ENCODE measurements around the gene TESMIN. TPM values are rescaled to one million over a fixed set of nuclear protein-coding genes. Genes with fewer than 3 reads are reported as not detected.

TESMIN gene
- total and polyA plus RNA-seq, 2 of the 4 experiments (the other 2 are of a cell fraction) = 0.90 to 2.2 TPM

- no peak overlapping the region for H3K4ac ChIP-seq (ENCODE audit: low read depth, low read length)
- H4K8ac ChIP-seq (ENCODE audit: low read depth in 2 of 2, low read length in 2 of 2) = no peak overlapping the region
- H4K20me1 ChIP-seq (ENCODE audit: insufficient read depth, low read length) = peaks cover 5% of the 10 kb centered on the region; the same call in 1 of the 2 replicates
- no peaks in the 10 kb centered on the region for H3K79me1 ChIP-seq (ENCODE audit: low read depth in 1 of 2, low read length in 2 of 2)
- BruUV-seq (replicated peaks) = no TSS peak
- dilution Hi-C loops (cut with HindIII; ENCODE audit: low sequenced_read_pairs, unreplicated experiment) (no loop called here), in situ Hi-C loops (cut with MboI; ENCODE audit: low sequenced_read_pairs) (no loop called here), intact Hi-C loops (cut with micrococcal nuclease) (no loop called here)
- H3K27me3 ChIP-seq (ENCODE audit: control insufficient read depth, insufficient read depth, low read length) = peaks cover 7% of the 10 kb centered on the region
- H3K14ac ChIP-seq (replicated peaks; ENCODE audit: low read depth, low read length) = no peak overlapping the region
- no peak overlapping the region for H3K23ac ChIP-seq (ENCODE audit: low read depth, low read length)
- no peak overlapping the region for H3K4me3 ChIP-seq (ENCODE audit: insufficient read depth, low read depth, low read length)
- H2BK120ac ChIP-seq (ENCODE audit: low read depth, low read length) = no peak overlapping the region
- DNase-seq (no peak), ATAC-seq (ENCODE audit: low read depth) (no peak)
- H2BK5ac ChIP-seq (ENCODE audit: low read depth, low read length, poor library complexity, severe bottlenecking) = no peak overlapping the region
- no peak overlapping the region for H2AK9ac ChIP-seq (replicated peaks; ENCODE audit: low read depth, low read length, poor library complexity)
- no CpG with 5 or more reads among the region's 11 CpGs for WGBS, 2 experiments (ENCODE audit: extremely low coverage in 2 of 2, insufficient read length in 1 of 2)
- H3K9me1 ChIP-seq (ENCODE audit: insufficient read depth, low read length) = no peaks in the 10 kb centered on the region
- H4K5ac ChIP-seq (ENCODE audit: low read depth, low read length) = no peak overlapping the region
- no peak overlapping the region for H2AFZ ChIP-seq (replicated peaks; ENCODE audit: low read length, poor library complexity)
- H2AK5ac ChIP-seq (ENCODE audit: low read depth, low read length) = no peak overlapping the region
- no peak overlapping the region for H2BK20ac ChIP-seq (ENCODE audit: low read depth, low read length)
- ChIA-PET CTCF (interaction anchor here (1.4 kb wide), 1 partner anchor 9 kb away, joined by 4 read pairs; no protein-coding TSS in a partner anchor), POLR2A (ENCODE audit: unreplicated experiment) (no interaction called here)
- no peak overlapping the region for H3K4me2 ChIP-seq (ENCODE audit: low read depth, low read length)
- TF ChIP-seq RCOR1 (IDR thresholded peaks at IDR 0.05; ENCODE audit: insufficient replicate concordance, low read length) = no peak
- no peak for TF ChIP-seq RFX5 (IDR thresholded peaks at IDR 0.05; ENCODE audit: low read depth, low read length)
- no peak for TF ChIP-seq CHD1 (IDR thresholded peaks at IDR 0.05; ENCODE audit: low read depth, low read length)
- no peak for TF ChIP-seq USF2 (IDR thresholded peaks at IDR 0.05; ENCODE audit: low read depth, low read length)
- TF ChIP-seq CTCF (conservative IDR thresholded peaks at IDR 0.05; ENCODE audit: low read depth, low read length) = no peak
- no peak for TF ChIP-seq FOS (IDR thresholded peaks at IDR 0.05; ENCODE audit: low read depth, low read length)
- TF ChIP-seq SMC3 (IDR thresholded peaks at IDR 0.05; ENCODE audit: low read depth, low read length) = no peak
- TF ChIP-seq MXI1 (IDR thresholded peaks at IDR 0.05; ENCODE audit: borderline replicate concordance, low read depth, low read length) = no peak
- TF ChIP-seq BHLHE40 (IDR thresholded peaks at IDR 0.05; ENCODE audit: low read depth, low read length) = no peak
- TF ChIP-seq RAD21 (IDR thresholded peaks at IDR 0.05; ENCODE audit: low read length) = no peak
- no peak for TF ChIP-seq ELK1 (IDR thresholded peaks at IDR 0.05; ENCODE audit: borderline replicate concordance, low read depth, low read length)
- no peak for TF ChIP-seq MAZ (IDR thresholded peaks at IDR 0.05; ENCODE audit: borderline replicate concordance, low read depth, low read length)
- no peak for TF ChIP-seq CEBPB (IDR thresholded peaks at IDR 0.05; ENCODE audit: low read depth, low read length)
- H2BK15ac ChIP-seq (ENCODE audit: low read depth, low read length) = no peak overlapping the region
- H3K36me3 ChIP-seq (ENCODE audit: control insufficient read depth, insufficient read depth, low read length) = no peaks in the 10 kb centered on the region
- no peaks in the 10 kb centered on the region for H3K4me1 ChIP-seq (ENCODE audit: control insufficient read depth, insufficient read depth, low read length)
- no peak overlapping the region for H3K9ac ChIP-seq (ENCODE audit: low read depth, low read length)
- no peak overlapping the region for H4K91ac ChIP-seq (ENCODE audit: insufficient read depth, low read depth, low read length)
- H3K18ac ChIP-seq (ENCODE audit: low read depth, low read length) = no peak overlapping the region
- H3K9me3 ChIP-seq (ENCODE audit: control insufficient read depth, insufficient read depth, low read length) = peaks cover 14% of the 10 kb centered on the region
- no peak overlapping the region for H3K27ac ChIP-seq (ENCODE audit: insufficient read depth, low read length)
- H3K56ac ChIP-seq (ENCODE audit: extremely low read depth, insufficient read depth, low read length) = no peak overlapping the region
These were observed 77.3 kb downstream of the TESMIN start for GRCh38 chr11:68673991-68674390.

Measured in IMR-90 (cell line).